ENCODE results near the gene TRIM63. TPM values are rescaled to one million over a fixed set of nuclear protein-coding genes. Genes with fewer than 3 reads are reported as not detected.
"Not testable (repeated sequence)": the region's sequence is repeated elsewhere in the genome, so short reads cannot be mapped to it uniquely, and the experiment has no call there.

TRIM63 gene
- total RNA-seq, 2 donors from 2014 or later: not detected

DNA sequence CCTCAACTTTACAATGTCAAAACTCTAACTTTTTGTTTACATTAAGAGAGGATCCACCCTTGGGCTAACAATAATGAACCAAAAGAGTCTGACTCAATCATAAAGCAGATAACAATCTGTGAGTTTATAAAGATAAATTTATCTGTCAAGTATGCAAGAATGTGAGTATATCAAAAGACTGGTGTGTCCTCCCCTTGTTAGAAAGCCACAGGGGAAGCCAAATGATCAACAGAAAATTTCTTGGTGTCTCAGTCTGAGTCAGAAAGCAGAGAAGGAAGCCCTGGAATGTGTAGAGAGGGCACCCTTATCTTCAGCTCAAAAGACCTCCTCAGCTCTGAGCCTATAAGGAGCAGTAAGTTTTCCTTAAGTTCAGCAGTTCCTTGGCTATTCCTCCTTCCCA lies 30.3 kb upstream of the TRIM63 start:
- H3K27ac Mint-ChIP-seq: no peak overlapping the region
- H3K9me3 Mint-ChIP-seq: no peaks in the 10 kb centered on the region
- H3K36me3 Mint-ChIP-seq: no peaks in the 10 kb centered on the region
- peaks cover 0 to 6% of the 10 kb centered on the region in 2 donors for H3K4me1 Mint-ChIP-seq (ENCODE audit: low read depth in 2 of 2)
- no peak overlapping the region for H3K4me3 Mint-ChIP-seq
- H3K27me3 Mint-ChIP-seq: peaks cover 3 to 17% of the 10 kb centered on the region in 2 donors
- DNase-seq (ENCODE audit: low spot score): no peak
- ATAC-seq: no peak

DNA sequence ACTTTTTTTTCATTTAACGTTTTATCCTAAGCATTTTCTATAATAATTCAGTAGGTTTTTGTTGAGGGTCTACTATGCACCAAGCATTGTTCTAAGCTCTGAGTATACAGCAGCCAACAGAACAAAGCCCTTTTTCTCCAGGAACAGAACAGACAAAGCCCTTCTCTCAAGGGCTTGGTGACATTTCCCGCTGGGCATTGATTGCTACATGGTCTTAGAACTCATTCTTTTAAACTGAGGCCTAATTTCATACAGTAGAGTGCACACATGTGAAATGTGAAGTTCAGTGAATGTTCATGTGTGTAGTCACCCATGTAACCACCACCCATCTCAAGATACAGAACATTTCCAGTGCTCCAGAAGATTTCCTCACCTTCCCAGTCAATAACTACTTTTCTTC lies 29.0 kb upstream of the TRIM63 start:
- Mint-ChIP-seq H3K9me3 (no peaks in the 10 kb centered on the region), H3K27me3 (peaks cover 11 to 18% of the 10 kb centered on the region in 2 donors), H3K27ac (no peak overlapping the region), H3K4me1 (ENCODE audit: low read depth in 2 of 2) (peaks cover 0 to 6% of the 10 kb centered on the region in 2 donors), H3K36me3 (no peaks in the 10 kb centered on the region), H3K4me3 (no peak overlapping the region)
- DNase-seq (ENCODE audit: low spot score): no peak
- no peak for ATAC-seq

DNA sequence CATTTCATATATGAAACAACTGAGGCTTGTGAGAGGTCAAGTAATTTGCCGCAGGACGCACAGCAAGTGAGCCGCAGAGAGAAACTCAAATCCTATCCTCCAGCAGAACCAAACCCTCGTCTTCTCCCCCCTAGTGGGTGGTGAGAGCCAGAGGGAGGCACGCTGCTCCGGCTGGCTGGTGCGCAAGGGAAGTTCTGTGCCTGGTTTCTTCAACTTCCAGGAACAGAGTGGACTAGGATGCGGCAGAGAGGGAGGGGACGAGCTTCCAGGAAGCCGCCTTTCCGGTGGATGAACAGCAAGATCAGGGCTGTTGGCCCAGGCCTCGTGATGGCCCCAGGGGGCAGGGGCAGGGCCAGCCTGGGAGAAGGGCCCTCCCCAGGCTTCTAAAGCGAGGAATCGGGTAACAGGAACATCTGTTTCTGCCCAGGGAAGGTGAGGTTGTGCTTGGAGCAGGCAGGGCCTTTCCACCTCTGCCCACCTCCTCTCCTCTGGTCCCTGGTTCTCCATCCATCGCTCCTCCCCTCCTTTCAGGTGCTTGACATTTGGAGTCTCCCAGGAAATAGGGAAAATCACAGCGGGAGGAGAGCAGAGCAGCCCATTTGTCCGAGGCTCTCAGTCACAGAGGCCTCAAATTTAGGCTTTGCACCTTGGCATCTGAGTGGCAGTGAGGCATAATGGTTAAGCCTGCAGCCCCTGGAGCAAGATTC lies 27.4 kb upstream of the TRIM63 start:
- peaks cover 24 to 25% of the 10 kb centered on the region in 2 donors for H3K27me3 Mint-ChIP-seq
- H3K9me3 Mint-ChIP-seq: no peaks in the 10 kb centered on the region
- ATAC-seq (no peak), DNase-seq (ENCODE audit: low spot score) (no peak)
- H3K4me1 Mint-ChIP-seq (ENCODE audit: low read depth in 2 of 2): peaks cover 0 to 6% of the 10 kb centered on the region in 2 donors
- no peak overlapping the region for H3K27ac Mint-ChIP-seq
- no peak overlapping the region for H3K4me3 Mint-ChIP-seq
- no peaks in the 10 kb centered on the region for H3K36me3 Mint-ChIP-seq

DNA sequence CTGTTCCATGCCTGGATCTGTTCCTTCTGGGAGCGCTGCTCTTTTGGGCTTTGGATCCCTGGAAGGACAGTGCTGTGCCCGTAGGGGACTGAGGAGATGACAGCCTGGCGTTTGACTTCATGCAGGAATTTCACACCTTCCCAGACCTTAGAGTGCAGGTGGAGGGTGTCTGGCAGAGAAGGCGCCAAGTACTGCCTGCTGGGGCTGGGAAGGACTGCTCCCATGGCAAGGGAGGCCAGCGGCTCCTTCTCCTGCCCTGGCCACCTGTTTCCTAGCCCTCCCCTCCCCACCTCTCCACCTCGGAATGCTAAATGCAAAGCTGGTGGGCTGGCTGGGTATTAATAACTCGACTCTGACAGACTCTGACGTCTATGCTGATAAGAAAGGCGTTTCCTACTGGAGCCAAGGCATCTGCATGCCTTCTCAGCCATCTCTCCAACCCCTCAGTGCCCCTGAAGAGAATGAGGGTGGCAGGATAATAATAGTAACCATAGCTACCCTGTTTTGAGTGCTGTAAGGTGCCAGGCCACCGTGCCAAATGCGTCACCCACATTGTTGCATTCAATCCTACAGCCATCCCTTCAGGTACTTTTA lies 26.7 kb upstream of the TRIM63 start:
- no peaks in the 10 kb centered on the region for H3K9me3 Mint-ChIP-seq
- H3K36me3 Mint-ChIP-seq: no peaks in the 10 kb centered on the region
- H3K27me3 Mint-ChIP-seq: peaks cover 24 to 25% of the 10 kb centered on the region in 2 donors
- no peak for DNase-seq (ENCODE audit: low spot score)
- peaks cover 0 to 6% of the 10 kb centered on the region in 2 donors for H3K4me1 Mint-ChIP-seq (ENCODE audit: low read depth in 2 of 2)
- no peak overlapping the region for H3K4me3 Mint-ChIP-seq
- no peak overlapping the region for H3K27ac Mint-ChIP-seq
- peak in 1 of 2 donors; percentile 6 for ATAC-seq

DNA sequence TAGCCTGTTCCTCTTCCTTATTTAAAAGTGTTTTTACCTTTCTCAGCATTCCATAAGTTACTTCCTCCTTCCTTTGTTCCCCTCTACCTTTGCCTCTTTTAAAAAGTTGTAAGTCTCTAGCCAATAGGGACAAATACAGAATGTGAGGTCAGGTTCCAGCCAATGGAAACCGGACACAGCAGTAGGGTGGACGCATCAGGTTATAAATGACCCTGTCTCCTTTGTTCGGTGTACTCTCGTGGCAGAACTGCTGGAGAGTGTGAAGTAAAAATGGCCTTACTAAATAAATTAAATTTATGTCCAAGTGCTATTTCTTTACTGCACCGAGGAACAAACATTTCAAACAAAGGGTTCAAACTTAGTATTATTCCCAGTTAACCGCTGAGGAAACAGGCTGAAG lies 26.1 kb upstream of the TRIM63 start:
- H3K4me1 Mint-ChIP-seq (ENCODE audit: low read depth in 2 of 2); H3K27ac Mint-ChIP-seq; H3K4me3 Mint-ChIP-seq; H3K9me3 Mint-ChIP-seq; ATAC-seq; H3K36me3 Mint-ChIP-seq; DNase-seq (ENCODE audit: low spot score): not testable (repeated sequence)
- peaks cover 24 to 25% of the 10 kb centered on the region in 2 donors for H3K27me3 Mint-ChIP-seq

DNA sequence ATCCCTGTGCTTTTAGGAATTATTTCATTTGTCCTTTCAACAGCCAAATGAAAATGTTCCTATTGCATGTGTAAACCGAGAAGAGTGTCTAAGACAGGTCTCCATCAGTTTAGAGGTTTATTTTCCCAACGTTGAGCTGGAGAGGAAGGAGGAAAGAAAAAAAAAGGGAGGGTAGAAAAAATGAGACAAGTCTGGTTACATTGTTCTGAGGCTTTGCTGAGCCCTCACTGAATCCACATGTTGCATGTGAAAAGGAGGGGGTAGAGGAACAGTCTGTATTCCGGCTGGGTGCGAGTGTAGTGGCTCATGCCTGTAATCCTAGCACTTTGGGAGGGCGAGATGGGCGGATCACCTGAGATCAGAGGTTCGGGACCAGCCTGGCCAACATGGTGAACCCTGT lies 25.0 kb upstream of the TRIM63 start:
- Mint-ChIP-seq H3K9me3 (no peaks in the 10 kb centered on the region), H3K27ac (no peak overlapping the region), H3K4me1 (ENCODE audit: low read depth in 2 of 2) (no peaks in the 10 kb centered on the region), H3K4me3 (no peak overlapping the region), H3K36me3 (no peaks in the 10 kb centered on the region), H3K27me3 (peaks cover 24 to 25% of the 10 kb centered on the region in 2 donors)
- ATAC-seq: no peak
- no peak for DNase-seq (ENCODE audit: low spot score)

DNA sequence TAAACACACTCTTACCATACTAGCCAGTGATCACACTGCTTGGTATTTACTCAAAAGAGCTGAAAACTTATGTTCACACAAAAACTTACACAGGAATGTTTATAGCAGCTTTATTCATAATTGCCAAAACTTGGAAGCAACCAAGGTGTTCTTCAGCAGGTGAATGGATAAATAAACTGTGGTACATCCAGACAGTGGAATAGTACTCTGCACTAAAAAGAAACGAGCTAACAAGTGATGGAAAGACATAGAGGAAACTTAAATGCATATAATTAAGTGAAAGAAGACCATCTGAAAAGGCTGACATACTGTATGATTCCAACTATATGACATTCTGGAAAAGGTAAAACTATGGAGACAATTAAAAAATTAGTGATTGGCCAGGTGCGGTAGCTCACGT lies 23.5 kb upstream of the TRIM63 start:
- no peaks in the 10 kb centered on the region for H3K4me1 Mint-ChIP-seq (ENCODE audit: low read depth in 2 of 2)
- no peak overlapping the region for H3K4me3 Mint-ChIP-seq
- no peak for ATAC-seq
- DNase-seq (ENCODE audit: low spot score): no peak
- no peaks in the 10 kb centered on the region for H3K36me3 Mint-ChIP-seq
- H3K27ac Mint-ChIP-seq: no peak overlapping the region
- H3K9me3 Mint-ChIP-seq: no peaks in the 10 kb centered on the region
- peaks cover 24 to 28% of the 10 kb centered on the region in 2 donors for H3K27me3 Mint-ChIP-seq

DNA sequence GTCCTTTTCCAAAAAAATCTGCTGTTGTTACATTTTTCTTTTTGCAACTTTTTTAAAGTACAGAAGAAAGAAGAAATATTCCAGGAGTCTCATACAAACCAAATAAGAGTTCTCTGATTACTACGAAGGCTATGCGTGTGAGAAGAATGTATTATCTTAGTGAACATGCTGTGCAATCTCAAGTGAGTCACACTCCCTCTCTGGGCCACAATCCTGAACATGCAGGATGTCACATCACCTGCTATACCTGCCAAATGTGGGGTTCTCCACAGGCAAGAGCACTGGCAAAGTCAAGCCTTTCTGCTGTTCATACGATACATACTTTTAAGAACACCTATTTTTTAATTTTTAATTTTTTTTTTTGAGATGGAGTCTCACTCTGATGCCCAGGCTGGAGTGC lies 21.7 kb upstream of the TRIM63 start:
- ATAC-seq (no peak), DNase-seq (ENCODE audit: low spot score) (no peak)
- no peaks in the 10 kb centered on the region for H3K36me3 Mint-ChIP-seq
- no peaks in the 10 kb centered on the region for H3K4me1 Mint-ChIP-seq (ENCODE audit: low read depth in 2 of 2)
- no peaks in the 10 kb centered on the region for H3K9me3 Mint-ChIP-seq
- no peak overlapping the region for H3K4me3 Mint-ChIP-seq
- peaks cover 34 to 38% of the 10 kb centered on the region in 2 donors for H3K27me3 Mint-ChIP-seq
- no peak overlapping the region for H3K27ac Mint-ChIP-seq

DNA sequence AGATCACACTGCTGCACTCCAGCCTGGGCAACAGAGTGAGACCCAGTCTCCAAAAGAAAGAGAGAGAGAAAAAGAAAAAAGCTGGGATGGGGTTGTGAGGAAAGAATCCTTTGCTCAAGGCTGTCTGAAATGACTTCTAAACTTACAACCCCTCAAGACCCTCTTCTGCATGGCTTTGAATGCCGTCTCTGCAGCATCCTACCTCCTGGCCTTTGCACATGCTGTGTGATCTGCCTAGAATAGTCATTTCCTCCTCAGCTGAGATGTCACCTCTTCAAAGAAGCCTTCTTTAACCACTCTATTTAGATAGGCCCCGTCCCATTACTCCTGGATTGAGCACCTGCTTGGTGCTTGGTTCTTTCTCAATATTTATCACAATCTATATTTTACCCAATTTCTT lies 17.4 kb upstream of the TRIM63 start:
- no peaks in the 10 kb centered on the region for H3K36me3 Mint-ChIP-seq
- no peaks in the 10 kb centered on the region for H3K9me3 Mint-ChIP-seq
- ATAC-seq (no peak), DNase-seq (ENCODE audit: low spot score) (no peak)
- no peak overlapping the region for H3K4me3 Mint-ChIP-seq
- peaks cover 18 to 29% of the 10 kb centered on the region in 2 donors for H3K27me3 Mint-ChIP-seq
- no peaks in the 10 kb centered on the region for H3K4me1 Mint-ChIP-seq (ENCODE audit: low read depth in 2 of 2)
- H3K27ac Mint-ChIP-seq: no peak overlapping the region

DNA sequence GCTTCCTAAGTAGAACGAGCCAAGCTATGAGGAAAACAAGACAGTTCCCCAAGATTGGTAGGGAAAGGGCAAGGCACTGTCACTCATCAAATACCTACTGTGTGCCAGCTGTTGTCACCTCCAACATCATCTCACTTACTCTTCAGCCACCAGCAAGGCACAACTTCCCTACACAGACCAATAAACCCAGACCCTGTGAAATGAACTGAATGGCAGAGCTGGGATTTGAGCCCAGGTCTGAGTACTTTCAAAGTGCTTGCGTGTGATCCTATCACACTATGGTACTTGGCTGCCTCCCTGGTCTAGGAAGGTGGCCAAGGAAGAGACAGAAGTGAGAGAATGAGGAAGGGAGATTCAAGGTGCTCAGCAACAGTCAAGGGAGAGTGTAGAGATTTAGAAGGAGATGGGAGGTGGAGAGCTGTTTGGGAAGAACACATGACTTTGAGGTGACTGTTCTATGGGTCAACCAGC lies 16.7 kb upstream of the TRIM63 start:
- no peaks in the 10 kb centered on the region for H3K9me3 Mint-ChIP-seq
- H3K4me3 Mint-ChIP-seq: no peak overlapping the region
- peaks cover 18 to 30% of the 10 kb centered on the region in 2 donors for H3K27me3 Mint-ChIP-seq
- no peaks in the 10 kb centered on the region for H3K4me1 Mint-ChIP-seq (ENCODE audit: low read depth in 2 of 2)
- DNase-seq (ENCODE audit: low spot score): no peak
- H3K36me3 Mint-ChIP-seq: no peaks in the 10 kb centered on the region
- no peak overlapping the region for H3K27ac Mint-ChIP-seq
- ATAC-seq: no peak

DNA sequence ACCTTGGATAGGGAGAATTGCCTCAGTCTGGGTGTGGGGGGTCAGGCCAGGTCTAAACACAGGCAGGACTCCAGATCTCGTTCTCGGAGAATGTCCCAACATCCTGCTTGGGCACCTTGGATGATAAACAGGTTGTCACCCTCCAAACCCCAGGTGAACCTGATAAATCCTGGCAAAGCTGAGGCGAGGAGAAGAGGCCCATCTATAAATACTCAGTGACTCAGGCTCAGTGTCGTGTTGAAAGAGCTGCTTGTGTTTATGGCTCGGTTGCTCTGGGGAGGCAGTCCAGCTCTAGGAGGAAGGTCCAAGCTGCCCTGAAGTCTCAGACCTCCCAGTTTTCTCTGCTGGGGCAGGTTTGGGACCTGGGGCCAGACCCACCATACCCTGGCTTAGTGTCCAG lies 15.8 kb upstream of the TRIM63 start:
- no peak overlapping the region for H3K27ac Mint-ChIP-seq

DNA sequence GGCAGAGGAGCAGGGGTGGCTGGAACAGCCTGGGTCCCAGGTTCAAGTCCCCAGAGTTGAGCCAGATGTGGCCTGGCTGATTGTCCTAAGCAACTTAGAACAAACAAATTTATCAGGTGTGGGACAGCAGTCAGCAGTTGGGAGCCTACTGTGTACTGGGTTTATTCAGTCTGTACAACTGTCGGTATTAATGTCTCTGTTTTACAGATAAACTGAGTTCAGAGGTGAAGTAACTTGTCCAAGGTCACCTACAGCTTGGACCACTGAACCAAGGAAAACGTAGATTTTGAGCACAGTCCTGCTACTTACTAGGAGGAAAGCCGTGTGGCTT lies 14.6 kb upstream of the TRIM63 start:
- no peak overlapping the region for H3K27ac Mint-ChIP-seq
- H3K36me3 Mint-ChIP-seq: no peaks in the 10 kb centered on the region
- peaks cover 24 to 37% of the 10 kb centered on the region in 2 donors for H3K27me3 Mint-ChIP-seq
- no peaks in the 10 kb centered on the region for H3K4me1 Mint-ChIP-seq (ENCODE audit: low read depth in 2 of 2)
- ATAC-seq (no peak), DNase-seq (ENCODE audit: low spot score) (no peak)
- no peak overlapping the region for H3K4me3 Mint-ChIP-seq
- H3K9me3 Mint-ChIP-seq: no peaks in the 10 kb centered on the region

More for the DNA sequence above, 15.8 kb upstream of the TRIM63 start:
- H3K9me3 Mint-ChIP-seq: no peaks in the 10 kb centered on the region
- H3K4me3 Mint-ChIP-seq: no peak overlapping the region
- H3K27me3 Mint-ChIP-seq: peaks cover 22 to 37% of the 10 kb centered on the region in 2 donors
- no peak for DNase-seq (ENCODE audit: low spot score)
- ATAC-seq: no peak
- H3K36me3 Mint-ChIP-seq: no peaks in the 10 kb centered on the region
- H3K4me1 Mint-ChIP-seq (ENCODE audit: low read depth in 2 of 2): no peaks in the 10 kb centered on the region

DNA sequence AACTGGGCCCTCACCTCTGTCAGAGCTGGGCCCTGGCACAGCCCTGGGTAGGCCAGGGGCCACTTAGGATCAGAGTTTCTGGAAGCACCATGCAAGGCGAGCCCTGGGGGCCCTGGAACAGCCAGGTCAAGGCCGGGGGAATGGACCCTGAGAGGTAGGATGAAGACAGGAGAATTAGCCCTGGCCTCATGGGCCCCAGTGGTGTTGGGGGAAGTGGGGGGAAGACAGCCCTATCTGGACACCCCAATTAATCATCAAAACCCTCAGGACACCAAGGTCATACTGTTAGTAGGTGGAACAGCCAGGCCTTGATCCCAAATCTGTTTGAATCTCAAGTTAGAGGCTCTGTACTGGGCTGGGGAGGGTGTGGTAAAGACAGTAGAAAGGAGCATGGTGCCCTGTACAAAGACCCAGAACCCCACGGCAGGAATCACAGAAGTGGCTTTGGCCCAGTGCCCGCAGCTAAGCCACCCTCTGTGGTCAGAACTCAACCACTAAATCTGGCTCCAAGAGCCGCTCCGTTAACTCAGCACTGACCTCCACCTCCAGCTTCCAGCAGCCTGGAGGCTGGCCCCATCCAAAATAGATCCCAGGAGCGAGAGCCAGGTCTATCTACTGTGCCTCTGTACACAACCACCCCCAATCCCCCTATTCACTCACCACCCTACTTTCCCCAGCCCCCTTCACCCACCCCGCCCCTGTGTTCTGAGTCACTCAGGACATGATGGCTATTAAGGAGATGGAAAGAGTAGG lies 14.0 kb upstream of the TRIM63 start:
- ATAC-seq (no peak), DNase-seq (ENCODE audit: low spot score) (no peak)
- H3K4me1 Mint-ChIP-seq (ENCODE audit: low read depth in 2 of 2): no peaks in the 10 kb centered on the region
- H3K9me3 Mint-ChIP-seq: no peaks in the 10 kb centered on the region
- H3K36me3 Mint-ChIP-seq: no peaks in the 10 kb centered on the region
- no peak overlapping the region for H3K27ac Mint-ChIP-seq
- H3K4me3 Mint-ChIP-seq: no peak overlapping the region
- peaks cover 23 to 39% of the 10 kb centered on the region in 2 donors for H3K27me3 Mint-ChIP-seq
